ENCODE data around the gene ACTN4.
"Not testable (repeated sequence)": the region's sequence is repeated elsewhere in the genome, so short reads cannot be mapped to it uniquely, and the experiment has no call there.

Gene ACTN4

DNA sequence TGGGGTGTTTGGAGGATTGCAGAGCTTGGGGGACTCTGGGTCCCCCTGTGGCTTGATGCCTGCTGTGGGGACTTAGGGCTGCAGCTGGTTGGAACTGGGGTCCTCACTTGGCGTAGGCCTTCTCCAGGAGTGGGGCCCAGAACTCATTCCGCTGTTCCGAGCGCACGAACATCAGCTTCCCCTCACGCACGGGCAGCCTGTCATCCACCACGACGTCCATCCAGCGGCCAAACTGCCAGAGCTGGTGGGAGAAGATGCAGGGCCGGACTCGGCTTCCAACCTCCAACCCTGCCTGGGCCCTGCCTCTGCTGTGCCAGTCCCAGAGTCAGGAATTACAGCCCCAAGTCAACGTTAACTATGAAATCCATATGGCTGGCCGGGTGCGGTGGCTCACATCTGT, 94.2 kb downstream of the ACTN4 start:
- no peak for DNase-seq

DNA sequence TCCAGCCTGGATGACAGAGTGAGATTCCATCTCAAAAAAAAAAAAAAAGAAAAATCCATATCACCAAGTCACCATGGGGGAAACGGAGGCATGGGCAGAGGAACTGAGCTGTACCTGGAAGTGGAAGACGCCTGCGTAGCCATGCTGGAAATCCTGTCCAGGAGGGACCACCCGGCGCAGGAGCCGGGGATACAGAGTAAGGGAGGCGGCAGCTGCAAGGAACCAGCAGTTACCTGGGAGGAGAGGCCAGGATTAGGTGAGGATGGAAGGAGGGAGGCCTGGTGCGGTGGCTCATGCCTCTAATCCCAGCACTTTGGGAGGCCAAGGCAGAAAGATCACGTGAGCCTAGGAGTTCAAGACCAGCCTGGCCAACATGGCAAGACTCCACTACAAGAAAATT, 94.8 kb downstream of the ACTN4 start:
- DNase-seq: no peak

DNA sequence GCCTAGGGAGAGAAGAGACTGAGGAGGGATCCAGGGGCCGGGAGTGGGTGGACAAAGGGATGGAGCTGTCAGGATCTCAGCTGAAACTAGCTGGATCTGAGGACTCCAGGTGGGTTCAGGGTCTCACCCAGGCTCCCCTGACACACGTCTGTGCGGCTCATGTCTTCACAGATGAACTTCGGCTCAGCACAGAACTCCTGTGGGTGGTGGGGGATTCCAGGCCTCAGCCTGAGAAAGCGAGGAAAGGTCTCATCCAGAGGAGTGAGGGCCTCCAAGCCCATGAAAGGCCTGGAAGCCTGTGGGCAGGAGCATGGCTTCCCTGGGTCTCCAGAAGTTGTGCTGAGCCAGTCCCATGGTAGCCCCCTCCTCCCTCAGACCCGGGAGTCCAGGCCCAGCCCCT, 95.5 kb downstream of the ACTN4 start:
- no peak for DNase-seq

DNA sequence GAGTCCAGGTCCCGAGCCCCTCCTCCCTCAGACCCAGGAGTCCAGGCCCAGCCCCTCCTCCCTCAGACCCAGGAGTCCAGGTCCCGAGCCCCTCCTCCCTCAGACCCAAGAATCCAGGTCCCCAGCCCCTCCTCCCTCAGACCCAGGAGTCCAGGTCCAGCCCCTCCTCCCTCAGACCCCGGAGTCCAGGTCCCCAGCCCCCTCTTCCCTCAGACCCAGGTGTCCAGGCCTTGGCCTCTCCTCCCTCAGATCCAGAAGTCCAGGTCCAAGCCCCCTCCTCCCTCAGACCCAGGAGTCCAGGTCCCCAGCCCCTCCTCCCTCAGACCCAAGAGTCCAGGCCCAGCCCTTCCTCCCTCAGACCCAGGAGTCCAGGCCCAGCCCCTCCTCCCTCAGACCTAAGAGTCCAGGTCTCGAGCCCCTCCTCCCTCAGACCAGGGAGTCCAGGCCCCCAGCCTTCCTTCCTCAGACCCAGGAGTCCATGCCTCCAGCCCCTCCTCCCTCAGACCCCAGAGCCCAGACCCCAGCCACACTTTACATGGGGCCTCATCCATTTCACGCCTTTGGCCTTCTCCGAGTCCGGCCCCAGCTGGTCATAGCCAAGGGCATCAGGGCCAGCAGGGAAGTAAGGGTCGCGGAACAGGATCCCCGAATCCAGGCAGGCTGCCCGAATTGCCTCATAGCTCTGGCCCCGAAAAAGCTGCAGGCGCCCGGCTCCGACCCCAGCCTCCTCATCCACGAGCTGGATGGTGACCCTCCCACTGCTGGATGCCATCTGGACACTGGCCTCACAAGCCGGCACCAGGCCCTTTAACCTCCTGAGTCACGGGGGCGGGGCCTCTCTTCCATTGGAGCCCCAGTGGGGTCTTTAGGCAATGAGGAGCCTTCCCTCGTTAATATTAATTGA, 96.2 kb downstream of the ACTN4 start:
- DNase-seq: no peak

DNA sequence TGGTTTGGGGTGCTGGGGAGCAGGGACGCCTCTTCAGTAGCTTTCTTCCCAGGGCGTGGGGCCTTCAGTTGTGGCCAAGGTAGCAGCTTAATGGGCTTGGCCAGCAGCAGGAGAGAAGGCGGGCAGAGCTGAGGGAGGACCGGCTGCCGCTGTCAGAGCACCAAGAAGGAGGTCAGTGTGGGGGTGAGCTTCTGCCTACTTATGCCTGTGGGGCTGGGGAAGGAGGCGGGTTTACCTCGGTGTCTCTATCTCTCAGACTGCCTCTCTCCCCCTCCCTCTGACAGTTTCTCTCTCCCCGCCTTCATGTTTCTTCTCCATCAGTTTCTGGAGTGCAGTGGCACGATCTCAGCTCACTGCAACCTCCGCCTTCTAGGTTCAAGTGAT, 96.8 kb downstream of the ACTN4 start, which contains the start of gene CAPN12:
CAPN12 (minus strand) TSS at position 177 of the 384 bp plus-strand sequence. CDS start 309 bp downstream, outside the sequence.
- no peak for DNase-seq

DNA sequence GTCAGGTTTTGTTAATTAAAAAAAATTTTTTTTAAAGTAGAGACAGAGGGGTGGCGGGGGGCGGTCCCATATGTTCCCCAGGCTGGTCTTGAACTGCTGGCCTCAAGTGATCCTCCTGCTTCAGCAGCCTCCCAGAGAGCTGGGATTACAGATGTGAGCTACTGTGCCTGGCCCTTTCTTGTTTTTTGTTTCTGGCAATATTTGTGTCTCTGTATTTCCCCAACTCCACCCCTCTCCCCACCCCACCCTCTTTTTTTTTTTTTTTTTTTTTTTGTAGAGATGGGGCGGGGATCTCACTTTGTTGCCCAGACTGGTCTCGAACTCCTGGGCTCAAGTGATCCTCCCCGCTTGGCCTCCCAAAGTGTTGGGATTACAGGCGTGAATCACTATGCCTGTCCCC, 97.4 kb downstream of the ACTN4 start:
- no peak for DNase-seq

DNA sequence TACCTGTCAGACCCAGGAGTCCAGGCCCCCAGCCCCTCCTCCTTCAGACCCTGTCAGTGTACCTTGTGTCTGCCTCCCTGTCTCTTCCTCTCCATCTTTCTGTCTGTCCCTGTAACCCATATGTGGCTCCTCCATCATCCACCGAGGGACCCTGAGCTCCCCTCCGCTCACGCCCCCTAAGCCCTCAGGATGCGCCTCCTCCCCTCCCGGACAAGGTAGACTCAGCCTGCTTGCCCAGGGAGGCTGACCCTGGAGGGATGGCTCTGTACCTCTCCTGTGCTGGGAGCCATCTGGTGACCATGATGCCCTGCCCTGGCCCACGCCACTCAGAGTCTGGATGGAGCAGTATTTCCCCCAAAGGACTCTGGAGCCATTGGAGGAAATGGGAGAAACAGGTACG, 97.9 kb downstream of the ACTN4 start:
- DNase-seq: no peak

DNA sequence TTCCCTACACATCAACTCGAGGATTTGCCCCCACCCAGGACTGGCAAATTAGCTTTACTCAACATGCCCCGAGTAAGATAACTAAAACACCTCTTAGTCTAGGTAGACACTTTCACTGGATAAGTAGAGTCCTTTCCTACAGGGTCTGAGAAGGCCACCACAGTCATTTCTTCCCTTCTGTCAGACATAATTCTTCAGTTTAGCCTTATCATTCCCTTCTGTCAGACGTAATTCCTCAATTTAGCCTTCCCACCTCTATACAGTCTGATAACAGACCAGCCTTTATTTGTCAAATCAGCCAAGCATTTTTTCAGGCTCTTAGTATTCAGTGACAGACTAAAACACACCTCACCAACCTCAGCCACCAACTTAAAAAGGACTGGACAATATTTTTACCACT, 106.3 kb downstream of the ACTN4 start:
- not testable (repeated sequence) for DNase-seq

DNA sequence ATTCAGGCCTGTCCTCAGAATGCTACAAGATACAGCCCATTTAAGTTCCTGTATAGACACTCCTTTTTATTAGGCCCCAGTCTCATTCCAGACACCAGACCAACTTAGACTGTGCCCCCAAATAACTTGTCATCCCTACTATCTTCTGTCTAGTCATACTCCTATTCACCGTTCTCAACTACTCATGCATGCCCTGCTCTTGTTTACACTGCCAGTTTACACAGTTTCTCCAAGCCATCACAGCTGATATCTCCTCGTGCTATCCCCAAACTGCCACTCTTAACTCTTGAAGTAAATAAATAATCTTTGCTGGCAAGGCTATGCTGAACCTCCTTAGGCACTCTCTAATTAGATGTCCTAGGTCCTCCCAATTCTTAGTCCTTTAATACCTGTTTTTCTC, 106.7 kb downstream of the ACTN4 start:
- DNase-seq: not testable (repeated sequence)

DNA sequence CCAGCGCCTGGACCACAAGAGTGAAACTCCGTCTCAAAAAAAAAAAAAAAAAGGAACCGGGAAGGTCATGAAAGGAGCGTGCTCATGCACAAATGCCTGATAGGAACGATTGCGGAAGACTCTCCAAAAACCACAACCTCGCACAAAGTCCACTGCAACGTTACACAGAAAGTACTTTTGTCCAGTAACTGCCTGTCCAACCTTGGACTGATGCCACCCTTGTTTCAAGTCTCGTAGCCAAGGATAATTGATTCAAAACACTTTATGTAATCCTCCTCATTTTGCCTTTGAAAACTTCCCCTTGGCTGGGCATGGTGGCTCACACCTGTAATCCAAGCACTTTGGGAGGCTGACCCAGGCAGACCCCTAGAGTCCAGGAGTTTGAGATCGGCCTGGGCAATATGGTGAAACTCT, 112.1 kb downstream of the ACTN4 start:
- DNase-seq: no peak

DNA sequence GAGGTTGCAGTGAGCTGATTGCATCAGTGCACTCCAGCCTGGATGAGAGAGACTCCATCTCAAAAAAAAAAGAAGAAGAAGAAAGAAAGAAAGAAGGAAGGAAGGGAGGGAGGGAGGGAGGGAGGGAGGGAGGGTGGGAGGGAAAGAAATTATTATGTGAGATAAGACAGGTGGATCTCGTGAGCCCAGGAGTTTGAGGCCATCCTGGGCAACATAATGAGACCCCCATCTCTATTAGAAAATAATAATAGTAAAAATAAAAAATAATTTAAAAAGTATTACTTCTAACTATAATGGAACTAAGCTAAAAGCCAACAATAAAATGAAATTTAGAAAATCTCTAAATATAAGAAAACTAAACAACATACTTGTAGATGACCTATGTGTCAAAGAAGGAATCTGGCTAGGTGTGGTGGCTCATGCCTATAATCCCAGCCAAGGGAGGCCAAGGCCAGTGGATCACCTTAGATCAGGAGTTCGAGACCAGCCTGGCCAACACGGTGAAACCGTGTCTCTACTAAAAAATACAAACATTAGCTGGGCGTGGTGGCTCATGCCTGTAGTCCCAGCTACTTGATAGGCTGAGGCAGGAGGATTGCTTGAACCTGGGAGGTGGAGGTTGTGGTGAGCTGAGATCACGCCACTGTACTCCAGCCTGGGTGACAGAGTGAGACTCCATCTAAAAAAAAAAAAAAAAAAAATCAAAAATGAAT, 113.5 kb downstream of the ACTN4 start:
- DNase-seq: not testable (repeated sequence)

DNA sequence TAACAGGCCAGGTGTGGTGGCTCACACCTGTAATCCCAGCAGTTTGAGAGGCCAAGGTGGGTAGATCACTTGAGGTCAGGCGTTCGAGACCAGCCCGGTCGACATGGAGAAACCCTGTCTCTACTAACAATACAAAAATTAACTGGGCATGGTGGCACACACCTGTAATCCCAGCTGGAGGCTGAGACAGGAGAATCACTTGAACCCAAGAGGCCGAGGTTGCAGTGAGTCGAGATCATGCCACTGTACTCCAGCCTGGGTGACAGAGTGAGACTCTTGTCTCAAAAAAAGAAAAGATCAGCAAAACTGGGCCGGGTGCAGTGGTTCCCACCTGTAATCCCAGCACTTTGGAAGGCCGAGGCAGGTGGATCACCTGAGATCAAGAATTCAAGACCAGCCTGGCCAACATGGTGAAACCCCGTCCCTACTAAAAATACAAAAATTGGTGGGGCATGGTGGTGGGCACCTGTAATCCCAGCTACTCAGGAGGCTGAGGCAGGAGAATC, 114.5 kb downstream of the ACTN4 start:
- not testable (repeated sequence) for DNase-seq

DNA sequence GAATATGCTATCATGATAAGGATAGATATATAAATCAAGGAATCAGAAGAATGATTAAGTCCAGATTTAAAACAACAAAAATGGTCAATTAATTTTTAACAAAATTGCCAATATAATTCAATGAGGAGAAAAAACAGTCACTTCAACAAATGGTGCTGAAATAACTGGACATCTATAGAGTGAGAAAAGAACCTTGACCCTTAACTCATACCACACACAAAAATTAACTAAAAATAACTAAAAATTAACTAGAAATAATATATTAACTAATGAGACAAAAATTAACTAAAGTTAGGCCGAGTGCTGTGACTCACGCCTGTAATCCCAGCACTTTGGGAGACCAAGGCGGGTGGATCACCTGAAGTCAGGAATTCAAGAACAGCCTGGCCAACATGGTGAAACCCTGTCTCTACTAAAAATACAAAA, 116.4 kb downstream of the ACTN4 start:
- DNase-seq: no peak

DNA sequence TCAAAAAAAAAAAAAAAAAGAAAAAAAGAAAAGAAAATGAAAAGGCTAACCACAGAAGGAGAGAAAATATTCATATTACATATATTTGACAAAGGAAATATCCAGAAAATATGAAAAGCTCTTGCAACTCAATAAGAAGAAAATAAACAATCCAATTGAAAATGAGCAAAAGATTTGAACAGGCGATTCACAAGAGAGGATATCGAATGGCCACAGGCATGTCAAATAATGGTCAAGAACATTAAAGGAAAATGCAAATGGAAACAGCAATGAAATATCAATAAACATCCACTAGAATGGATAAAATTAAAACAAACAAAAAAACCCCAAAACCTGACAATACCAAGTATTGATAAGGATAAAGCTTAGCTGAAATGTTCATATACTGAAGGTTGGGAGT, 117.8 kb downstream of the ACTN4 start:
- DNase-seq: no peak

DNA sequence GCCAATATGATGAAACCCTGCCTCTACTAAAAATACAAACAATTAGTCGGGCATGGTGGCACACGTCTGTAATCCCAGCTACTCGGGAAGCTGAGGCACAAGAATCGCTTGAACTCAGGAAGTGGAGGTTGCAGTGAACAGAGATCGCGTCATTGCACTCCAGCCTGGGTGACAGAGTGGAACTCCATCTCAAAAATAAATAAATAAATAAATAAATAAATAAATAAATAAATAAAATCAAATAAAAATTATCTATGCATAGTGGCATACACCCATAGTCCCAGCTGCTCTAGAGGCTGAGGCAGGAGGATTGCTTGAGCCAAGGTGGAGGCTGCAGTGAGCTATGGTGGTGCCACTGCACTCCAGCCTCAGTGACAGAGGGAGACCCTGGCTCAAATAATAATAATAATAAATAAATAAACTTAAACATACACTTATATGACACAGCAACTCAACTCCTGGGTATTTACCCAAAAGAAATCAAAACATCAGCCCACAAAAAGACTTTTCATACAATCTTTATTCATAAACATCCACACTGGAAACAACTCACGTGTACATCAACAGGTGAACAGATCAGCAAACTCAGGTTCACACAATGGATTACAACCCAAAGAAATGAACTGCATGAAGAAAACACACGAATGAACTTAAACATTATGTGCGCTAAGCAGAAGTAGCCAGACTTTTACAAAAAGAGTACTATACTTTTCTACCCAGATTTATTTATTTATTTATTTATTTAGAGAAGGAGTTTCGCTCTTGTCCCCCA, 119.0 kb downstream of the ACTN4 start:
- no peak for DNase-seq

DNA sequence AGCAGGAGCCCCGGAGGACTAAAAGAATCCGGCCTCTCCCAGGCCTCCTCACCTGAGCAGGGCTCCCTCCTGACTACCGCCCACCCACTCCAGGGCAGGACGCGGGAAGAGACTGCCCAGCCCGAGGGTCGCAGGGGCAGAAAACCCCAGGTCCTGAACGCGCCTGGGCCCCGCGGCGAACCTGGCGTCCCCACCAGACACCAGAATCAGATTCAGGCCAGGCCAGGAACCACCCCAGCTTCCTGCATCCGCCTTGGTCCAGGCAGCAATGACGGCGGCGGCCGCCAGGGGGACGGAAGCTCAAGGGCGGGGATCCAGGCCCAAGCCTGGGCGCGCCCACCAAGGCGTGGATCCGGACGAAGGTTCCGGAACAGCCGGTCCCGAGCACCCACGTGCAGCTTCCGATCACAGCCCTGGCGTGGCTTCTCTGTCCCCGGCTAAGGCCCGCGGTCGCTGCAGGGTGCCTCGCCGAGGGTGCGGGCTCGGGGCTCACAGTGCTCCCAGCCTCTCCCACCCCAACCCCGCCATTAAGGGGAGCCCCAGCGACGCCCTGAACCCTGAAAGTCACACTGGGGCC, 122.3 kb downstream of the ACTN4 start:
- DNase-seq: peak; percentile 90

DNA sequence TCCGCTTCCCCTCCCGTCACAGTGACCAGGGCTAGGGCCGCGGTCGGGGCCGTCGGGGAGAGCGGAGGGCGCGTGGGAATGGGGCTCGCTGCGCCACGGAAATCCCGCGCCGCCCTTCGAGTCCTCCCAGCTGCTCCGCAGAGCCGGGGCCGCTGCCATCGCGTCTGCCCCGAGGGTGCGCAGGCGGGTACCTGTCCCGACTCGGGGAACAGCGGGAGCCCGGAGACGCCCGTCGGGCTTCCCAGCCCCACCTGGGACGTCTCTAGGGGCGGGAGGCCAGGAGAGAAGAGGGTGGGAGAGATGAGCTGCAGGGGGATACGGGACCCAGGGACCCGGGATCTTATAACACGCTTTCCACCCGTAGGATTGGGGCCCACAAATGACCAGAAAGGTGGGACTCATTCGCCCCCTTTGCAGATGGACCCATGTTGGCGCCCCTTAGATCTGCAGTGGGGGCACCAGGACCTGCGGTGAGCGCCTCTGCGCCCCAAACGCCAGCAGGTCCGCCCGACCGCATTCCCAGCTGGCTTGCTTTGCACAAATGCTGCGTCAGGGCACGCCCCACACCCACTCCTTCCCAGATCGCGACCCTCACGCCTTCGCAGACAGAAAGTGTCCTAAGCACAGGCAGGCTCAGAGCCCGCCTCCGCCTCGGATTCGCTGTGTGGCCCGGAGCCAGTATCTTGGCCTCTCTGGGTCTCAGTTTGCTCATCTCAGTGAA, 122.9 kb downstream of the ACTN4 start:
- DNase-seq: not testable (repeated sequence)

DNA sequence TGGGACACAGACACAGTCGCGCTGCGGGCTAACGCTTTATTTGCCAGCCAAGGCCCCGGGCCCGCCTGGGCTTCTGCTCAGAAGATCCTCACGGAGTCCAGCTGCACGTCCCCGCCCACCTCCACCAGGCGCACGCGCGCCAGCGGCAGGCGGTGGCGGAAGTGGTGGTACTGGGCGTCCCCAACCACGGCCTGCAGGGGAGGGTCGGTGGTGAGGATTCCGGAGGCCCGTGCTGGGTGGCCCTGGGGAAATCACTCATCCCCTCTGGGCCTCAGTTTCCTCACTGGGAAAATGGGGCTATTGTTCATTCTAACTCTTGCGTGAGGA, 123.5 kb downstream of the ACTN4 start:
- DNase-seq: not testable (repeated sequence)

DNA sequence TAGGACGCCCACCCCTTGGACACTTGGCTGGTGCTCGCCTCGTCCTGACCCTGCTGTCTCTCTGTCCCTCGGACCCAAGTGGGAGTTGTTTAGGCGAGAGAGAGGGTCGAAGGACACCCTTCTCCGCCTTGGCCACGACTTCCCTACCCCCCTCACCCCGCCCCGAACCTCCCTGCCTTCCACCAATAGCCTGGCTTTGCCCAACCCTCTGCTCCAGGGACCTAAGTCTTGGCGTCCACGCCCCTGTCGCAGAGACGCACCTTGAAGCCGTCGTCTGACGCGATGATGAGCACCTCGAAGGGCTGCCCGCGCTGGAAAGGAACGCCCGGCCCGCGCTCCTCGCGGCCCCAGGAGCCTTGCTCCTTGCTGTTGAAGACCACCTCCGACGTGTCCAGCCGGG, 124.1 kb downstream of the ACTN4 start:
- not testable (repeated sequence) for DNase-seq

DNA sequence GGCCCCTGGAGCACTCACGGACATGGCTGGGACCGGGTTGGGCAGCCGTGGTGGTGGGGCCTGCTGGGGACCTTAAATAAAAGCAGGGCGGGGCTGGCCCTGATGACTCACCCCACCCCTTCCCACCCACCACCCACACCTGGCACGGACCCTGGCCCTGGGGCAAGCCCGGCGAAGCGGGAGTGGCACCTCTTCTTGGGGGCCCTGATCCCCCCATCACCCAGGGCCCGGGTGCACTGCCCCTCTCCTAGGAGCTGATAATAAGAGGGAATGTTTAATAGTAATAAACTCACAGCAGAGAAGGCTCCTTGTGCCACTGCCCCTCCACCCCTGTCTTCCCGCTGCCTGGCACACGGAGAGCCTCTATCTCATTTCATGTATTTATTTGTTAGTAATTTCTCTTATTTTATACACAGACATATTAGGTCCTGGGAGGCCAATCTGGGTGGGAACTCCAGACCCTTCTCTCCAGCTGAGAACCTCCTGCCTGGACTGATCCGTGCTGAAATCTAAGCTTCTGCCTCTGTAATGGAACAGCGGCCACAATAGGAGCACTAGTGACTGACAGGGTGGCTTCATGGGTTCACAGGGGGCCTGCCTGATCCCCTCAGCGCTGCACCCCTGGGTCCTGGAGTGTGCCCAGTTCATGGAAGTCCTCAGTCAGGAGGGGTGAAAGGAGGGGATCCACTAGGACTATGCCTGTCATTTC, 126.2 kb downstream of the ACTN4 start, which contains the start of gene LGALS7:
LGALS7 (minus strand) TSS at position 49 of the 709 bp plus-strand sequence; CDS start at position 24, 25 bp downstream.
- DNase-seq: no peak
